ENCODE data around the gene FBN1. TPM values are rescaled to one million over a fixed set of nuclear protein-coding genes. Genes with fewer than 3 reads are reported as not detected.

Gene FBN1
- total and polyA plus RNA-seq, 10 of the 15 experiments (the other 5 are each of a cell fraction or from before 2014, with no cell fraction given) = 2.2 to 15.3 (median 7.0) TPM

- TF ChIP-seq, protein P1, sequence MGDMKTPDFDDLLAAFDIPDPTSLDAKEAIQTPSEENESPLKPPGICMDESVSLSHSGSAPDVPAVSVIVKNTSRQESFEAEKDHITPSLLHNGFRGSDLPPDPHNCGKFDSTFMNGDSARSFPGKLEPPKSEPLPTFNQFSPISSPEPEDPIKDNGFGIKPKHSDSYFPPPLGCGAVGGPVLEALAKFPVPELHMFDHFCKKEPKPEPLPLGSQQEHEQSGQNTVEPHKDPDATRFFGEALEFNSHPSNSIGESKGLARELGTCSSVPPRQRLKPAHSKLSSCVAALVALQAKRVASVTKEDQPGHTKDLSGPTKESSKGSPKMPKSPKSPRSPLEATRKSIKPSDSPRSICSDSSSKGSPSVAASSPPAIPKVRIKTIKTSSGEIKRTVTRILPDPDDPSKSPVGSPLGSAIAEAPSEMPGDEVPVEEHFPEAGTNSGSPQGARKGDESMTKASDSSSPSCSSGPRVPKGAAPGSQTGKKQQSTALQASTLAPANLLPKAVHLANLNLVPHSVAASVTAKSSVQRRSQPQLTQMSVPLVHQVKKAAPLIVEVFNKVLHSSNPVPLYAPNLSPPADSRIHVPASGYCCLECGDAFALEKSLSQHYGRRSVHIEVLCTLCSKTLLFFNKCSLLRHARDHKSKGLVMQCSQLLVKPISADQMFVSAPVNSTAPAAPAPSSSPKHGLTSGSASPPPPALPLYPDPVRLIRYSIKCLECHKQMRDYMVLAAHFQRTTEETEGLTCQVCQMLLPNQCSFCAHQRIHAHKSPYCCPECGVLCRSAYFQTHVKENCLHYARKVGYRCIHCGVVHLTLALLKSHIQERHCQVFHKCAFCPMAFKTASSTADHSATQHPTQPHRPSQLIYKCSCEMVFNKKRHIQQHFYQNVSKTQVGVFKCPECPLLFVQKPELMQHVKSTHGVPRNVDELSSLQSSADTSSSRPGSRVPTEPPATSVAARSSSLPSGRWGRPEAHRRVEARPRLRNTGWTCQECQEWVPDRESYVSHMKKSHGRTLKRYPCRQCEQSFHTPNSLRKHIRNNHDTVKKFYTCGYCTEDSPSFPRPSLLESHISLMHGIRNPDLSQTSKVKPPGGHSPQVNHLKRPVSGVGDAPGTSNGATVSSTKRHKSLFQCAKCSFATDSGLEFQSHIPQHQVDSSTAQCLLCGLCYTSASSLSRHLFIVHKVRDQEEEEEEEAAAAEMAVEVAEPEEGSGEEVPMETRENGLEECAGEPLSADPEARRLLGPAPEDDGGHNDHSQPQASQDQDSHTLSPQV (IDR thresholded peaks at IDR 0.05) = no peak
- TF ChIP-seq YBX1 (IDR thresholded peaks at IDR 0.05) = no peak
These were observed 233.4 kb downstream of the FBN1 start (continued) for GRCh38 chr15:48411971-48412591.

DNA sequence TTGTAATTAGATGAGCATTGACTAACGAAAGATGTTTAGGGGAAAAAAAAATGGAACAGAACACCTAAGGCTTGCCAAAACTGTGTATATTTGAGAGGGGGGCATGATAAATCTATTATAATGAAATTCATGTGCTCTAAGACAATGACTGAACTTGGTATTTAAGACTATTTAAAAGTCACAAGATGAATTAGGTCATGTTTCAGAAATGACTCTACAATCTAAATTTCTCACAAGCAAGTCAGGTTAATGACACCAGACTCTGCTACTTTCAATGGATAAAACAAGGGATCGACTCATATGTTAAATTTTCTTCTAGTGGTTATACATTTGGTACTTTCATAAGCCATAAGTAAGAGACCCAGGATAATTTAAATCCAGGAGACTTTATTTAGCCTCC, 235.9 kb downstream of the FBN1 start:
- H3K9me3 ChIP-seq (replicated peaks; ENCODE audit: control insufficient read depth, insufficient read depth, low read length) = no peaks in the 10 kb centered on the region
- peak; percentile 69 for ATAC-seq
- ChIA-PET CTCF (interaction anchor here (0.6 to 1.4 kb wide), 2 partner anchors 10 to 138 kb away, joined by 3 read pairs; no protein-coding TSS in a partner anchor), RAD21 (ENCODE audit: unreplicated experiment) (interaction anchor here (1.2 to 2.2 kb wide), 2 partner anchors 49 to 51 kb away, joined by 4 to 7 read pairs; no protein-coding TSS in a partner anchor), POLR2A (no interaction called here), SMC1A (ENCODE audit: uncharacterized antibody, unreplicated experiment) (interaction anchor here (1.7 to 3.2 kb wide), 2 partner anchors 15 to 50 kb away, joined by 5 to 14 read pairs; no protein-coding TSS in a partner anchor)
- H2AFZ ChIP-seq (ENCODE audit: control insufficient read depth, low read depth, low read length) = no peak overlapping the region
- H3K79me2 ChIP-seq (ENCODE audit: control insufficient read depth, insufficient read depth, low read length) = no peaks in the 10 kb centered on the region
- H3K4me2 ChIP-seq (ENCODE audit: control insufficient read depth, insufficient read depth) = no peak overlapping the region
- H3K27me3 ChIP-seq (replicated peaks in 1 of 2; ENCODE audit: control insufficient read depth in 2 of 2, insufficient read depth in 2 of 2, low read length in 1 of 2) = no peaks in the 10 kb centered on the region
- 50% methylated on average over 2 of the region's 2 CpGs for WGBS (ENCODE audit: insufficient coverage, insufficient replicate concordance, low lambda C conversion rate, missing lambda C conversion rate)
- intact Hi-C loops (cut with micrococcal nuclease; ENCODE audit: unreplicated experiment) (no loop called here), in situ Hi-C loops (cut with MboI) (no loop called here)
- DNase-seq (ENCODE audit: low read depth, low spot score) = no peak
- H3K9ac ChIP-seq (ENCODE audit: control insufficient read depth, insufficient read depth, low read length) = no peak overlapping the region
- no peak overlapping the region for H3K4me3 ChIP-seq
- no peak for FAIRE-seq
- no peaks in the 10 kb centered on the region; a peak in 1 of 4 replicates for H3K36me3 ChIP-seq (ENCODE audit: control insufficient read depth in 2 of 2, insufficient read depth in 2 of 2, low read length in 1 of 2)
- H3K27ac ChIP-seq (ENCODE audit: control insufficient read depth, insufficient read depth) = no peak overlapping the region
- BruUV-seq (replicated peaks) = no TSS peak
- peaks cover 6% of the 10 kb centered on the region for H3K4me1 ChIP-seq (ENCODE audit: control insufficient read depth, insufficient read depth, low read length)
- H4K20me1 ChIP-seq (ENCODE audit: control insufficient read depth, insufficient read depth) = no peaks in the 10 kb centered on the region
- TF ChIP-seq CREM (IDR thresholded peaks at IDR 0.05; ENCODE audit: low read depth) (0 out of 2 replicates have a peak, but pooled peaks have one; percentile 26), JUNB (IDR thresholded peaks at IDR 0.05) (peak; percentile 88), IKZF2 (IDR thresholded peaks at IDR 0.05) (0 out of 4 replicates have a peak, but pooled peaks of 1 of the 2 experiments have one; percentile 10), ZBTB40 (IDR thresholded peaks at IDR 0.05; ENCODE audit: borderline replicate concordance) (no peak), EZH2 (IDR thresholded peaks at IDR 0.05; ENCODE audit: borderline replicate concordance, control insufficient read depth, low read depth, low read length) (no peak)
- TF ChIP-seq, protein P2, sequence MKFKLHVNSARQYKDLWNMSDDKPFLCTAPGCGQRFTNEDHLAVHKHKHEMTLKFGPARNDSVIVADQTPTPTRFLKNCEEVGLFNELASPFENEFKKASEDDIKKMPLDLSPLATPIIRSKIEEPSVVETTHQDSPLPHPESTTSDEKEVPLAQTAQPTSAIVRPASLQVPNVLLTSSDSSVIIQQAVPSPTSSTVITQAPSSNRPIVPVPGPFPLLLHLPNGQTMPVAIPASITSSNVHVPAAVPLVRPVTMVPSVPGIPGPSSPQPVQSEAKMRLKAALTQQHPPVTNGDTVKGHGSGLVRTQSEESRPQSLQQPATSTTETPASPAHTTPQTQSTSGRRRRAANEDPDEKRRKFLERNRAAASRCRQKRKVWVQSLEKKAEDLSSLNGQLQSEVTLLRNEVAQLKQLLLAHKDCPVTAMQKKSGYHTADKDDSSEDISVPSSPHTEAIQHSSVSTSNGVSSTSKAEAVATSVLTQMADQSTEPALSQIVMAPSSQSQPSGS (IDR thresholded peaks at IDR 0.05; ENCODE audit: low read length) = peak; percentile 57; the same call in 1 of the 2 replicates
- TF ChIP-seq, protein P3, sequence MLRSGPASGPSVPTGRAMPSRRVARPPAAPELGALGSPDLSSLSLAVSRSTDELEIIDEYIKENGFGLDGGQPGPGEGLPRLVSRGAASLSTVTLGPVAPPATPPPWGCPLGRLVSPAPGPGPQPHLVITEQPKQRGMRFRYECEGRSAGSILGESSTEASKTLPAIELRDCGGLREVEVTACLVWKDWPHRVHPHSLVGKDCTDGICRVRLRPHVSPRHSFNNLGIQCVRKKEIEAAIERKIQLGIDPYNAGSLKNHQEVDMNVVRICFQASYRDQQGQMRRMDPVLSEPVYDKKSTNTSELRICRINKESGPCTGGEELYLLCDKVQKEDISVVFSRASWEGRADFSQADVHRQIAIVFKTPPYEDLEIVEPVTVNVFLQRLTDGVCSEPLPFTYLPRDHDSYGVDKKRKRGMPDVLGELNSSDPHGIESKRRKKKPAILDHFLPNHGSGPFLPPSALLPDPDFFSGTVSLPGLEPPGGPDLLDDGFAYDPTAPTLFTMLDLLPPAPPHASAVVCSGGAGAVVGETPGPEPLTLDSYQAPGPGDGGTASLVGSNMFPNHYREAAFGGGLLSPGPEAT (IDR thresholded peaks at IDR 0.05; ENCODE audit: low read depth) = peak; percentile 25; the same call in 1 of the 2 replicates
